Measurements from ENCODE around the gene GNA14.

The GNA14 gene

GRCh38 chr9:77426712-77427111, 221.4 kb downstream of the GNA14 start:
- no peak for DNase-seq (ENCODE audit: low read depth)
- no peak overlapping the region for H3K4me3 ChIP-seq (ENCODE audit: low read length)
- TF ChIP-seq CTCF (conservative IDR thresholded peaks at IDR 0.05; ENCODE audit: low read length), result no peak

- no peak for DNase-seq (ENCODE audit: low read depth)
- no peak for TF ChIP-seq CTCF (conservative IDR thresholded peaks at IDR 0.05; ENCODE audit: low read length)
- no peak overlapping the region for H3K4me3 ChIP-seq (ENCODE audit: low read length)
Observed at GRCh38 chr9:77424993-77425392, 223.1 kb downstream of the GNA14 start.

DNA sequence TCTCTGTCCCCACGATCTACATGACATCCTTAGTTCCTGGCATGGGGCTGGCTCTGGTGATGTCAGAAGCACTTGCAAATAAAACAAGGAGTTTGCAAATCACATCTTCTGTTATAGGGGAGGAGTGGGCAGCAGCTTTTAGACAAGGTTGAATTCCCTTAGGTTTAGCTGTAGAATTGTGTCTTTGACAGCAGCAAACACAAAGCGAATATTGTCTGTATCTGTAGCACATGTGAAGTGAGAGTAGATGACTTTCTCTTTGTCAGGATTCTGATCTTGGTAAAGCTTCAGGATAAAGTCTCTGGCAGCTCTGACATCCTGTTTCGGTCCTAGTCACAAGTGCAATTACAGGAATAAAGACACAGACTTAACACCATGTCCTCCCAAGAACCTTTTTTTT, 224.3 kb downstream of the GNA14 start:
- H3K4me3 ChIP-seq (ENCODE audit: low read length), result no peak overlapping the region
- DNase-seq (ENCODE audit: low read depth), result no peak
- no peak for TF ChIP-seq CTCF (conservative IDR thresholded peaks at IDR 0.05; ENCODE audit: low read length)

- DNase-seq (ENCODE audit: low read depth), result no peak
- no peak overlapping the region for H3K4me3 ChIP-seq (ENCODE audit: low read length)
- no peak for TF ChIP-seq CTCF (conservative IDR thresholded peaks at IDR 0.05; ENCODE audit: low read length)
Observed at GRCh38 chr9:77422969-77423368, 225.2 kb downstream of the GNA14 start.

DNA sequence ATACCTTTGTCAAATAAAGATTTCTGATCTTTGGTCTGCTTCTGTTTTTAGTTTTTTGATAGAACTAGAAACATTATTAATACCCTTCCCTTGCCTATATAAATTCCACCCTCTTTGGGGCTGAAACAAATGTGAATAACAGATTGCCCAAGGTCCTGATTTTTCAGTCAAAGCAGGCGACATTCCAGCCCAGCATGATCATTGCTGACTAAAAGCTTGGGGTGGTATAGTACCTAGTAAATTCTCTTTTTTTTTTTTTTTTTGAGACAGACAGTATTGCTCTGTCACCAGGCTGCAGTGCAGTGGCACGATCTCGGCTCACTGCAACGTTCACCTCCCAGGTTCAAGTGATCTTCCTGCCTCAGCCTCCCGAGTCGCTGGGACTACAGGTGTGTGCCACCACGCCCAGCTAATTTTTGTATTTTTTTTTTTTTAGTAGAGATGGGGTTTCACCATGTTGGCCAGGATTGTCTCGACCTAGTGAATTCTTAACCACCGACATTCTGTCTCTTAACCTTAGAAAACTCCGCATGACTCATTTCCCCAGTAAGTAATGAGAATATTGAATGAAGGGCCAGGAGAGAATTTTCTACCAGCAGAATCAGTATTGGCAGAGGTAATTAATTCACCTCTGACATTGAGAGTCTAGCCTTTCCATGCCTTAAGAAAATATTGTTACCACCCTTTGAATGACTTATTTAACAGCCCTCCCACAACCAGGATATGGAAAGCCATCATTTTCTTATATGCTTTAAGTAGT, 226.4 kb downstream of the GNA14 start:
- no peak for TF ChIP-seq CTCF (conservative IDR thresholded peaks at IDR 0.05; ENCODE audit: low read length)
- no peak overlapping the region for H3K4me3 ChIP-seq (ENCODE audit: low read length)
- DNase-seq (ENCODE audit: low read depth), result no peak

- H3K4me3 ChIP-seq (ENCODE audit: low read length), result no peak overlapping the region
- TF ChIP-seq CTCF (conservative IDR thresholded peaks at IDR 0.05; ENCODE audit: low read length), result no peak
- DNase-seq (ENCODE audit: low read depth), result no peak
Observed at GRCh38 chr9:77420641-77421040, 227.5 kb downstream of the GNA14 start.

- H3K4me3 ChIP-seq (ENCODE audit: low read length), result no peak overlapping the region
- TF ChIP-seq CTCF (conservative IDR thresholded peaks at IDR 0.05; ENCODE audit: low read length), result no peak
- no peak for DNase-seq (ENCODE audit: low read depth)
Observed at GRCh38 chr9:77418226-77418625, 229.9 kb downstream of the GNA14 start.

All from AG10803 (cell line).